IMR-90 (cell line): ENCODE measurements around the gene ESYT3. TPM values are rescaled to one million over a fixed set of nuclear protein-coding genes. Genes with fewer than 3 reads are reported as not detected.

Experiments
- ATAC-seq: fragments of 200-7000 bp; cut with Tn5 transposase; 2 replicates; pipeline ENCODE4 v1.9.1; 2020; ENCODE audit warnings: low read depth, mild to moderate bottlenecking, moderate library complexity
- BruUV-seq: library from RNA; stranded (reverse); fragments of 400-500 nt; replicated peaks from 2 replicates; lab custom pipeline; 2021; lab: Mats Ljungman, UMichigan
- CTCF ChIA-PET: fragments of 300-600 bp; formaldehyde crosslinking; extraction: SDS; loops from one replicate; lab custom pipeline; 2021; ENCODE audit warnings: antibody characterized with exemption; lab: Yijun Ruan, JAX
- POLR2A ChIA-PET: fragments of 300-600 bp; sonication (Branson Sonifier 250); formaldehyde crosslinking; loops from one replicate; lab custom pipeline; 2022; ENCODE audit warnings: antibody characterized with exemption; ENCODE audit not compliant: unreplicated experiment; lab: Charles Lee
- DNase-seq: peaks from one replicate; pipeline ENCODE4 v3.0.0; 2013
- H2AFZ ChIP-seq: replicated peaks from 2 replicates; pipeline ENCODE3; 2013; ENCODE audit warnings: low read length, mild to moderate bottlenecking; ENCODE audit not compliant: poor library complexity
- H2AK5ac ChIP-seq: 2 replicates; pipeline ENCODE4 v1.6.1; 2013; ENCODE audit warnings: low read depth, low read length, inconsistent platforms
- H2AK9ac ChIP-seq: replicated peaks from 2 replicates; pipeline ENCODE3; 2013; ENCODE audit warnings: mild to moderate bottlenecking, low read depth, low read length, moderate library complexity; ENCODE audit not compliant: poor library complexity
- H2BK120ac ChIP-seq: 2 replicates; pipeline ENCODE4 v1.6.1; 2013; ENCODE audit warnings: low read depth, low read length, inconsistent platforms
- H2BK15ac ChIP-seq: 3 replicates; pipeline ENCODE4 v1.6.1; 2013; ENCODE audit warnings: low read depth, low read length, inconsistent platforms
- H2BK20ac ChIP-seq: 2 replicates; pipeline ENCODE4 v1.6.1; 2013; ENCODE audit warnings: low read depth, mild to moderate bottlenecking, inconsistent platforms, low read length, moderate library complexity
- H2BK5ac ChIP-seq: 2 replicates; pipeline ENCODE4 v1.6.1; 2013; ENCODE audit warnings: mild to moderate bottlenecking, low read depth, low read length, inconsistent platforms; ENCODE audit not compliant: poor library complexity, severe bottlenecking
- H3K14ac ChIP-seq: replicated peaks from 2 replicates; pipeline ENCODE4 v1.6.1; 2013; ENCODE audit warnings: low read depth, low read length, inconsistent platforms
- H3K18ac ChIP-seq: 2 replicates; pipeline ENCODE4 v1.6.1; 2013; ENCODE audit warnings: low read depth, low read length, control low read depth
- H3K23ac ChIP-seq: 2 replicates; pipeline ENCODE4 v1.6.1; 2013; ENCODE audit warnings: low read depth, low read length, inconsistent platforms
- H3K27ac ChIP-seq: 2 replicates; pipeline ENCODE4 v1.5.1; 2013; ENCODE audit warnings: mild to moderate bottlenecking, control low read depth, low read length; ENCODE audit not compliant: insufficient read depth
- H3K27me3 ChIP-seq: 2 replicates; pipeline ENCODE4 v1.6.1; 2013; ENCODE audit warnings: low read length; ENCODE audit not compliant: control insufficient read depth, insufficient read depth
- H3K36me3 ChIP-seq: 2 replicates; pipeline ENCODE4 v1.6.1; 2013; ENCODE audit warnings: low read length, mixed read lengths; ENCODE audit not compliant: control insufficient read depth, insufficient read depth
- H3K4ac ChIP-seq: 2 replicates; pipeline ENCODE4 v1.6.1; 2013; ENCODE audit warnings: low read depth, low read length, inconsistent platforms
- H3K4me1 ChIP-seq: 2 replicates; pipeline ENCODE4 v1.6.1; 2013; ENCODE audit warnings: low read length, mixed read lengths; ENCODE audit not compliant: control insufficient read depth, insufficient read depth
- H3K4me2 ChIP-seq: 2 replicates; pipeline ENCODE4 v1.6.1; 2013; ENCODE audit warnings: low read depth, mild to moderate bottlenecking, control low read depth, low read length, moderate library complexity
- H3K4me3 ChIP-seq: 2 replicates; pipeline ENCODE4 v1.5.1; 2013; ENCODE audit warnings: low read depth, mild to moderate bottlenecking, control low read depth, low read length, moderate library complexity; ENCODE audit not compliant: insufficient read depth
- H3K56ac ChIP-seq: 2 replicates; pipeline ENCODE4 v1.6.1; 2013; ENCODE audit warnings: low read length, inconsistent platforms; ENCODE audit not compliant: insufficient read depth; ENCODE audit errors: extremely low read depth
- H3K79me1 ChIP-seq, 2 experiments: 2 replicates each; pipeline ENCODE4 v1.6.1; 2013; ENCODE audit warnings: low read length in 2 of 2, inconsistent platforms in 1 of 2, low read depth in 1 of 2
- H3K9ac ChIP-seq: 2 replicates; pipeline ENCODE4 v1.6.1; 2013; ENCODE audit warnings: low read depth, low read length, control low read depth
- H3K9me1 ChIP-seq: 2 replicates; pipeline ENCODE4 v1.6.1; 2013; ENCODE audit warnings: low read length, inconsistent platforms; ENCODE audit not compliant: insufficient read depth
- H3K9me3 ChIP-seq: 2 replicates; pipeline ENCODE4 v1.6.1; 2013; ENCODE audit warnings: low read length; ENCODE audit not compliant: control insufficient read depth, insufficient read depth
- H4K20me1 ChIP-seq: 2 replicates; pipeline ENCODE4 v1.6.1; 2013; ENCODE audit warnings: low read length, inconsistent platforms; ENCODE audit not compliant: insufficient read depth
- H4K5ac ChIP-seq: 2 replicates; pipeline ENCODE4 v1.6.1; 2013; ENCODE audit warnings: mild to moderate bottlenecking, low read depth, low read length, control low read depth
- H4K8ac ChIP-seq, 2 experiments: 2 replicates each; pipeline ENCODE4 v1.6.1; 2013; ENCODE audit warnings: low read depth in 2 of 2, low read length in 2 of 2, control low read depth in 1 of 2, inconsistent platforms in 1 of 2
- H4K91ac ChIP-seq: 2 replicates; pipeline ENCODE4 v1.6.1; 2013; ENCODE audit warnings: low read depth, low read length, inconsistent platforms; ENCODE audit not compliant: insufficient read depth
- BHLHE40 ChIP-seq: fragments of 150-350 bp; IDR thresholded peaks from 2 replicates; pipeline ENCODE4 v1.6.1; 2016; ENCODE audit warnings: mild to moderate bottlenecking, low read depth, low read length
- CEBPB ChIP-seq: IDR thresholded peaks from 2 replicates; pipeline ENCODE4 v1.6.1; 2012; ENCODE audit warnings: low read depth, low read length, improper control_type of control experiment
- CHD1 ChIP-seq: IDR thresholded peaks from 2 replicates; pipeline ENCODE4 v1.6.1; 2012; ENCODE audit warnings: low read depth, low read length, improper control_type of control experiment
- ELK1 ChIP-seq: fragments of 150-350 bp; IDR thresholded peaks from 2 replicates; pipeline ENCODE4 v1.6.1; 2016; ENCODE audit warnings: low read depth, mild to moderate bottlenecking, low read length, moderate library complexity, borderline replicate concordance
- FOS ChIP-seq: fragments of 150-350 bp; IDR thresholded peaks from 2 replicates; pipeline ENCODE4 v1.6.1; 2016; ENCODE audit warnings: low read depth, low read length
- MAZ ChIP-seq: IDR thresholded peaks from 2 replicates; pipeline ENCODE4 v1.6.1; 2012; ENCODE audit warnings: low read depth, mild to moderate bottlenecking, low read length, improper control_type of control experiment, moderate library complexity, borderline replicate concordance
- MXI1 ChIP-seq: IDR thresholded peaks from 2 replicates; pipeline ENCODE4 v1.6.1; 2012; ENCODE audit warnings: low read depth, mild to moderate bottlenecking, low read length, moderate library complexity, borderline replicate concordance
- NFE2L2 ChIP-seq: fragments of 150-350 bp; IDR thresholded peaks from 2 replicates; pipeline ENCODE4 v1.6.1; 2016; ENCODE audit warnings: low read depth, mild to moderate bottlenecking, low read length
- POLR2A ChIP-seq: IDR thresholded peaks from 2 replicates; pipeline ENCODE4 v1.6.1; 2012; ENCODE audit warnings: mild to moderate bottlenecking, low read depth, low read length
- RAD21 ChIP-seq: IDR thresholded peaks from 2 replicates; pipeline ENCODE4 v1.6.1; 2012; ENCODE audit warnings: low read length, improper control_type of control experiment
- RCOR1 ChIP-seq: IDR thresholded peaks from 2 replicates; pipeline ENCODE4 v1.6.1; 2012; ENCODE audit warnings: mild to moderate bottlenecking, low read length, improper control_type of control experiment; ENCODE audit not compliant: insufficient replicate concordance
- RFX5 ChIP-seq: IDR thresholded peaks from 2 replicates; pipeline ENCODE4 v1.8.0; 2012; ENCODE audit warnings: low read depth, mild to moderate bottlenecking, low read length, moderate library complexity
- WGBS, 2 experiments: methylation state at CpG; one replicate each; pipeline versions ENCODE4 v1.1.5 to v1.1.7; 2013; ENCODE audit warnings: missing lambda C conversion rate in 2 of 2; ENCODE audit not compliant: insufficient read length in 1 of 2; ENCODE audit errors: extremely low coverage in 2 of 2; 5-methylcytosine and 5-hydroxymethylcytosine counted together
- dilution Hi-C: fragments of 300-500 bp; cut with HindIII; formaldehyde crosslinking; loops from one replicate; pipeline ENCODE4 v1.14.3; 2018; ENCODE audit warnings: low sequenced_read_pairs; ENCODE audit not compliant: unreplicated experiment
- in situ Hi-C: fragments of 300-500 bp; cut with MboI; formaldehyde crosslinking; loops from 3 replicates; pipeline ENCODE4 v1.14.3; 2019; ENCODE audit warnings: low sequenced_read_pairs, inconsistent platforms, mixed read lengths
- intact Hi-C: fragments of 100-400 bp; cut with micrococcal nuclease; formaldehyde crosslinking; loops from 2 replicates; pipeline ENCODE4 v1.10.0; 2022
- polyA plus RNA-seq, 3 experiments: library from polyadenylated mRNA; depleted of rRNA; stranded (reverse); fragments of >200 nt; gene quantifications; 2 replicates each; pipeline ENCODE4 v1.2.3, GENCODE V29; 2012; ENCODE audit warnings: low replicate concordance in 1 of 3
- total RNA-seq: library from RNA; depleted of rRNA; stranded (reverse); fragments of >200 nt; gene quantifications from 2 replicates; pipeline ENCODE4 v1.2.3, GENCODE V29; 2012
- TF ChIP-seq, protein P1 (sequence below): conservative IDR thresholded peaks from 2 replicates; pipeline ENCODE4 v1.5.1; 2012; ENCODE audit warnings: mild to moderate bottlenecking, low read depth, low read length, improper control_type of control experiment
- TF ChIP-seq, protein P2 (sequence below): fragments of 150-350 bp; IDR thresholded peaks from 2 replicates; pipeline ENCODE4 v1.6.1; 2017; ENCODE audit warnings: mild to moderate bottlenecking, antibody characterized with exemption, low read length, low read depth

The ESYT3 gene
- total and polyA plus RNA-seq, 2 of the 4 experiments (the other 2 are of a cell fraction): under 0.01 to 0.02 TPM

- Histone ChIP-seq H3K56ac (no peak overlapping the region), H2BK120ac (no peak overlapping the region), H2BK20ac (no peak overlapping the region), H3K4me1 (peaks cover 2% of the 10 kb centered on the region; the same call in 1 of the 2 replicates), H3K9me1 (peaks cover 2% of the 10 kb centered on the region; the same call in 1 of the 2 replicates), H3K4me2 (peak overlapping the region; percentile 78), H3K18ac (no peak overlapping the region), H3K79me1 (no peaks in the 10 kb centered on the region), H3K27me3 (peaks cover 67% of the 10 kb centered on the region), H4K20me1 (no peaks in the 10 kb centered on the region), H3K23ac (no peak overlapping the region; the same call in 1 of the 2 replicates), H4K91ac (no peak overlapping the region), H3K27ac (no peak overlapping the region), H3K4ac (no peak overlapping the region), H2BK5ac (no peak overlapping the region), H2BK15ac (no peak overlapping the region), H3K36me3 (no peaks in the 10 kb centered on the region), H3K9me3 (no peaks in the 10 kb centered on the region), H2AFZ (peak overlapping the region; percentile 89), H4K8ac (no peak overlapping the region), H2AK5ac (no peak overlapping the region), H3K9ac (no peak overlapping the region), H3K4me3 (peak overlapping the region; percentile 34; the same call in 1 of the 2 replicates), H2AK9ac (peak overlapping the region; percentile 48), H3K14ac (no peak overlapping the region), H4K5ac (no peak overlapping the region)
- TF ChIP-seq, protein P1, sequence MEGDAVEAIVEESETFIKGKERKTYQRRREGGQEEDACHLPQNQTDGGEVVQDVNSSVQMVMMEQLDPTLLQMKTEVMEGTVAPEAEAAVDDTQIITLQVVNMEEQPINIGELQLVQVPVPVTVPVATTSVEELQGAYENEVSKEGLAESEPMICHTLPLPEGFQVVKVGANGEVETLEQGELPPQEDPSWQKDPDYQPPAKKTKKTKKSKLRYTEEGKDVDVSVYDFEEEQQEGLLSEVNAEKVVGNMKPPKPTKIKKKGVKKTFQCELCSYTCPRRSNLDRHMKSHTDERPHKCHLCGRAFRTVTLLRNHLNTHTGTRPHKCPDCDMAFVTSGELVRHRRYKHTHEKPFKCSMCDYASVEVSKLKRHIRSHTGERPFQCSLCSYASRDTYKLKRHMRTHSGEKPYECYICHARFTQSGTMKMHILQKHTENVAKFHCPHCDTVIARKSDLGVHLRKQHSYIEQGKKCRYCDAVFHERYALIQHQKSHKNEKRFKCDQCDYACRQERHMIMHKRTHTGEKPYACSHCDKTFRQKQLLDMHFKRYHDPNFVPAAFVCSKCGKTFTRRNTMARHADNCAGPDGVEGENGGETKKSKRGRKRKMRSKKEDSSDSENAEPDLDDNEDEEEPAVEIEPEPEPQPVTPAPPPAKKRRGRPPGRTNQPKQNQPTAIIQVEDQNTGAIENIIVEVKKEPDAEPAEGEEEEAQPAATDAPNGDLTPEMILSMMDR: no peak
- TF ChIP-seq, protein P2, sequence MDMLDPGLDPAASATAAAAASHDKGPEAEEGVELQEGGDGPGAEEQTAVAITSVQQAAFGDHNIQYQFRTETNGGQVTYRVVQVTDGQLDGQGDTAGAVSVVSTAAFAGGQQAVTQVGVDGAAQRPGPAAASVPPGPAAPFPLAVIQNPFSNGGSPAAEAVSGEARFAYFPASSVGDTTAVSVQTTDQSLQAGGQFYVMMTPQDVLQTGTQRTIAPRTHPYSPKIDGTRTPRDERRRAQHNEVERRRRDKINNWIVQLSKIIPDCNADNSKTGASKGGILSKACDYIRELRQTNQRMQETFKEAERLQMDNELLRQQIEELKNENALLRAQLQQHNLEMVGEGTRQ: no peak
- TF ChIP-seq MAZ (no peak), RFX5 (no peak), CEBPB (no peak), RAD21 (no peak), RCOR1 (no peak), FOS (no peak), BHLHE40 (no peak), ELK1 (no peak), CHD1 (no peak), POLR2A (no peak), NFE2L2 (no peak), MXI1 (no peak)
- dilution Hi-C loops: no loop called here
- in situ Hi-C loops: no loop called here
- intact Hi-C loops: no loop called here
- no TSS peak for BruUV-seq
- DNase-seq (no peak), ATAC-seq (peak; percentile 22; the same call in 1 of the 2 replicates)
- ChIA-PET CTCF (interaction anchor here (1.0 to 1.4 kb wide), 2 partner anchors 9 to 17 kb away, joined by 3 read pairs; no protein-coding TSS in a partner anchor), POLR2A (no interaction called here)
- 1% methylated on average over 36 of the region's 78 CpGs; no CpG with 5 or more reads in 1 of the 2 experiments for WGBS, 2 experiments
These were observed 708 bp downstream of the ESYT3 start for GRCh38 chr3:138434875-138435772.
